ENCODE results near the gene CYB561D1. TPM values are rescaled to one million over a fixed set of nuclear protein-coding genes. Genes with fewer than 3 reads are reported as not detected.

The CYB561D1 gene
- total RNA-seq, 1 donor from 2014 or later: 11.1 TPM

- Mint-ChIP-seq H3K4me3 (ENCODE audit: low read depth) (no peak overlapping the region), H3K36me3 (ENCODE audit: insufficient read depth) (no peaks in the 10 kb centered on the region), H3K9me3 (ENCODE audit: low read depth) (no peaks in the 10 kb centered on the region), H3K27me3 (no peaks in the 10 kb centered on the region), H3K27ac (no peak overlapping the region), H3K4me1 (ENCODE audit: low read depth) (no peaks in the 10 kb centered on the region)
- no peak for TF ChIP-seq CTCF (IDR thresholded peaks at IDR 0.05; ENCODE audit: unreplicated experiment)
- no peak for DNase-seq (ENCODE audit: low spot score, unreplicated experiment)
These were observed 7.9 kb downstream of the CYB561D1 start for GRCh38 chr1:109501644-109502363.

GRCh38 chr1:109502364-109502851, 8.5 kb downstream of the CYB561D1 start:
- H3K27me3 Mint-ChIP-seq: no peaks in the 10 kb centered on the region
- no peak overlapping the region for H3K4me3 Mint-ChIP-seq (ENCODE audit: low read depth)
- no peak overlapping the region for H3K27ac Mint-ChIP-seq
- TF ChIP-seq CTCF (IDR thresholded peaks at IDR 0.05; ENCODE audit: unreplicated experiment): no peak
- H3K36me3 Mint-ChIP-seq (ENCODE audit: insufficient read depth): no peaks in the 10 kb centered on the region
- no peak for DNase-seq (ENCODE audit: low spot score, unreplicated experiment)
- no peaks in the 10 kb centered on the region for H3K4me1 Mint-ChIP-seq (ENCODE audit: low read depth)
- no peaks in the 10 kb centered on the region for H3K9me3 Mint-ChIP-seq (ENCODE audit: low read depth)

GRCh38 chr1:109503935-109504334, 10.0 kb downstream of the CYB561D1 start:
- Mint-ChIP-seq H3K36me3 (ENCODE audit: insufficient read depth) (no peaks in the 10 kb centered on the region), H3K4me1 (ENCODE audit: low read depth) (peaks cover 4% of the 10 kb centered on the region), H3K9me3 (ENCODE audit: low read depth) (no peaks in the 10 kb centered on the region), H3K4me3 (ENCODE audit: low read depth) (no peak overlapping the region), H3K27me3 (peaks cover 8% of the 10 kb centered on the region), H3K27ac (no peak overlapping the region)
- no peak for DNase-seq (ENCODE audit: low spot score, unreplicated experiment)
- TF ChIP-seq CTCF (IDR thresholded peaks at IDR 0.05; ENCODE audit: unreplicated experiment): no peak

- H3K4me1 Mint-ChIP-seq (ENCODE audit: low read depth): peaks cover 7% of the 10 kb centered on the region
- TF ChIP-seq CTCF (IDR thresholded peaks at IDR 0.05; ENCODE audit: unreplicated experiment): no peak
- H3K36me3 Mint-ChIP-seq (ENCODE audit: insufficient read depth): no peaks in the 10 kb centered on the region
- H3K4me3 Mint-ChIP-seq (ENCODE audit: low read depth): no peak overlapping the region
- no peak overlapping the region for H3K27ac Mint-ChIP-seq
- DNase-seq (ENCODE audit: low spot score, unreplicated experiment): no peak
- no peaks in the 10 kb centered on the region for H3K9me3 Mint-ChIP-seq (ENCODE audit: low read depth)
- peaks cover 8% of the 10 kb centered on the region for H3K27me3 Mint-ChIP-seq
These were observed 11.1 kb downstream of the CYB561D1 start for GRCh38 chr1:109504974-109505373.

- Mint-ChIP-seq H3K9me3 (ENCODE audit: low read depth) (no peaks in the 10 kb centered on the region), H3K27me3 (peaks cover 30% of the 10 kb centered on the region), H3K4me1 (ENCODE audit: low read depth) (peaks cover 10% of the 10 kb centered on the region), H3K36me3 (ENCODE audit: insufficient read depth) (no peaks in the 10 kb centered on the region), H3K27ac (no peak overlapping the region), H3K4me3 (ENCODE audit: low read depth) (peak overlapping the region; percentile 84)
- TF ChIP-seq CTCF (IDR thresholded peaks at IDR 0.05; ENCODE audit: unreplicated experiment): no peak
- no peak for DNase-seq (ENCODE audit: low spot score, unreplicated experiment)
These were observed 14.3 kb downstream of the CYB561D1 start for GRCh38 chr1:109508001-109508872.

All from progenitor cell of endocrine pancreas (in vitro differentiated cells).